ENCODE measurements around the gene FNBP1.

Gene FNBP1

DNA sequence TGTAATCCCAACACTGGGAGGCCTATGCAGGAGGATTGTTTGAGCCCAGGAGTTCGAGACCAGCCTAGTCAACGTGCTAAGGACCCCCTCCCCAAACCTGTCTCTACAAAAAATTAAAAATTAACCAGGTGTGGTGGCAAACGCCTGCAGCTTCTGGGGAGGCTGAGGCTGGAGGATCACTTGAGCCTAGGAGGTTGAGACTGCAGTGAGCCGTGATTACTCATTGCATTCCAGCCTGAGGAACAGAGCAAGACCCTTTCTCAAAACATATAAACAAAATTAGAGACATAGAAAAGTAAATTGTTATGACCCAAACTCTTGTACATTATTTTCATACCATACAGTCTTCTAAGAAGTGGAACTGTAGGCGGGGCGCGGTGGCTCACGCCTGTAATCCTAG is 11.8 kb upstream of the FNBP1 start:
- no peak for TF ChIP-seq CTBP1 (IDR thresholded peaks at IDR 0.05; ENCODE audit: borderline replicate concordance)
- no peak for TF ChIP-seq FOXK2 (IDR thresholded peaks at IDR 0.05)
- TF ChIP-seq FOXA1 (IDR thresholded peaks at IDR 0.05), result no peak
- no peak for TF ChIP-seq SUZ12 (IDR thresholded peaks at IDR 0.05)
- no peak for TF ChIP-seq NFRKB (IDR thresholded peaks at IDR 0.05)
- no peak for TF ChIP-seq L3MBTL2 (conservative IDR thresholded peaks at IDR 0.05)
- no peak for TF ChIP-seq ELF4 (IDR thresholded peaks at IDR 0.05)
- no peak for TF ChIP-seq FOXM1 (IDR thresholded peaks at IDR 0.05; ENCODE audit: borderline replicate concordance)
- ChIA-PET CTCF (interaction anchor here (0.6 kb wide), 1 partner anchor 8 kb away, joined by 3 read pairs; no protein-coding TSS in a partner anchor), POLR2A (no interaction called here)
- no peak for DNase-seq (ENCODE audit: extremely low spot score)

DNA sequence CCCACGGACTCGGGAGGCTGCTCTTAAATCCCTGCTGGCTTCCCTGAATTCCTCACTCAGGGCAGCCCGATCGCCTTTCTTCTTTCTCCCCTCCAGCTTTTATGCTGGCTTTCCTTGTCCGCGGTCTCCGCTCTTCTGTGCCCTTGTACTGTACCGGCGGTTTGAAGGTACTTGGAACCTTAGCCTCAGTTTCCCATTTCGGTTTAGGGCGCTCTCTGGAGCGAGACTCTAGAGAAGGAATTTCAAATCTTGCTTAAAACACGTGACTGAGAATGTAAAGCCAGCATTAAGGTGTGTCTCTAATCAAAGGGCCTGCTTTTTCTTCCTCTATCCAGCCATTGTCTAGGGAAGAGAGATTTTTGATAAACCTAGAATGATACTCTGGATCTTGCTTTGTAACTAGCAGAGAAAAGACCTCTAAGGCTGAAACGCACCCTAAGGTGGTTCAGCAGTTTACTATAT is 11.4 kb upstream of the FNBP1 start:
- DNase-seq (ENCODE audit: extremely low spot score), result peak; percentile 26
- CTCF ChIA-PET, result interaction anchor here (0.6 kb wide), 1 partner anchor 8 kb away, joined by 3 read pairs; no protein-coding TSS in a partner anchor
- TF ChIP-seq ELF4 (IDR thresholded peaks at IDR 0.05) (no peak), ZNF384 (IDR thresholded peaks at IDR 0.05) (no peak), FOXA1 (IDR thresholded peaks at IDR 0.05) (no peak), SUZ12 (IDR thresholded peaks at IDR 0.05) (no peak)
- POLR2A ChIA-PET, result interaction anchor here (1.0 to 1.8 kb wide), 7 partner anchors 10 to 207 kb away, joined by 3 to 15 read pairs (median 5); partner anchors contain the start of gene FNBP1

DNA sequence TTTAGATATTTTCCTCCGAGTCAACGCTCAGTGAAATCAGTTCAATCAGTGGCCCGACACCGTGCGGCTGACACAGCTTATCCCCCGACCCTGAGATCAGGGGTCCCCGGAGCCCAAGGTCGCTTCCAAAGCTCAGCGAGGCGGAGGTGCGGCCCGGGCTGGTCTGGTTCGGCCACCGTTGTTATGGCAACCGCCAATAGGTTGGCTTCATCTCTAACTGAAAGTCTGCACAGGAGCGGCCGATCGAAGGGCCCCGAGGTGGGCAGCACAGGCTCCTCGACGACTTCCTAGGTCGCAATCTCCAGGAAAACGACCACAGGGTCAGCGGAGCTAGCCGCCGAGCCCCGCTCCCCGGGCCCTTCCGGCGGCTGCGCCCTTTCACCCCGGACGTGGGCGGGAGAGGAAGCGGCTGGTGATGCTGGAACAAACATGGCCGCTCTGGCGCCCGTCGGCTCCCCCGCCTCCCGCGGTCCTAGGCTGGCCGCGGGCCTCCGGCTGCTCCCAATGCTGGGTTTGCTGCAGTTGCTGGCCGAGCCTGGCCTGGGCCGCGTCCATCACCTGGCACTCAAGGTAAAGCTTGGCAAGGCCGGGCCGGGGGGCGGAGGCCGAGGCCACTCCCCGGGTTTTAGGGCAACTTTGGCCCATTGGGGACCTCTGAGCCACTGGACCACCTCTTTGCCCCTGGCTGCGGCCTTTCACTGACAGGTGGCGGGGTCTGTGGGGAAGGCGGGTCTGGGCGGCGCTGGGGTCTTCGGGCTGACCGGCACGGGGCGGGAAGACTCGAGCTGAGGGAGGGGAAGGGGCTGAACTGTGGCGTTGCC is 10.7 kb upstream of the FNBP1 start, which contains the start of gene GPR107:
GPR107 (plus strand) TSS at position 403 of the 821 bp plus-strand sequence; CDS start at position 430, 27 bp downstream.
- CTCF ChIA-PET, result interaction anchor here (1.1 kb wide), 1 partner anchor 9 kb away, joined by 3 read pairs; no protein-coding TSS in a partner anchor
- POLR2A ChIA-PET, result interaction anchor here (0.8 to 1.8 kb wide), 10 partner anchors 9 to 207 kb away, joined by 3 to 15 read pairs (median 4); partner anchors contain the start of gene FNBP1
- DNase-seq (ENCODE audit: extremely low spot score), result peak; percentile 88
- TF ChIP-seq FOXA1 (IDR thresholded peaks at IDR 0.05), result no peak
- TF ChIP-seq TARDBP (IDR thresholded peaks at IDR 0.05), result no peak
- no peak for TF ChIP-seq L3MBTL2 (conservative IDR thresholded peaks at IDR 0.05)
- TF ChIP-seq ARNT (IDR thresholded peaks at IDR 0.05), result no peak
- no peak for TF ChIP-seq LEF1 (IDR thresholded peaks at IDR 0.05; ENCODE audit: borderline replicate concordance)
- no peak for TF ChIP-seq ELF4 (IDR thresholded peaks at IDR 0.05)

DNA sequence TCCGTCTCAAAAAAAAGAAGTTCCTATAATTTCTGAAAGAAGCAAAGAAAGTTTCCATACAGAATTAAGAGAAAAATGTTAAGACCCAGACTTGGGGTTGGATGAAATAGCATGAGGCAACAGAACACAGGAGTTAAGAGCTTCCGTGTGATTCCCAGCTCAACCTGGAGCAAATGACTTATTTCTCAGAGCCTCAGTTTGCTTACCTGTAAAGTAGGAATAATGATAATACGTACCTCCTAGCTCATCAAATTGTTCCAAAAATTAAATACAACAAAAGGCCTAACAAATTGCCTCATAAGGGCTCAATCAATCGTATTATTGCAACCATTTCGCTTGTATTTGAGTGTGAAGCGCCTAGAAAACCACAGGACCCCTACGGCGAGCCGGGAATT is 10.1 kb upstream of the FNBP1 start:
- TF ChIP-seq TARDBP (IDR thresholded peaks at IDR 0.05) (no peak), CTBP1 (IDR thresholded peaks at IDR 0.05; ENCODE audit: borderline replicate concordance) (no peak), BHLHE40 (IDR thresholded peaks at IDR 0.05; ENCODE audit: borderline replicate concordance) (no peak), ARNT (IDR thresholded peaks at IDR 0.05) (no peak), LEF1 (IDR thresholded peaks at IDR 0.05; ENCODE audit: borderline replicate concordance) (no peak), ZNF384 (IDR thresholded peaks at IDR 0.05) (no peak), FOXA1 (IDR thresholded peaks at IDR 0.05) (no peak), FOXM1 (IDR thresholded peaks at IDR 0.05; ENCODE audit: borderline replicate concordance) (no peak), L3MBTL2 (conservative IDR thresholded peaks at IDR 0.05) (no peak), HDGF (IDR thresholded peaks at IDR 0.05; ENCODE audit: borderline replicate concordance) (no peak), SP1 (IDR thresholded peaks at IDR 0.05) (no peak), ELF4 (IDR thresholded peaks at IDR 0.05) (no peak), FOXK2 (IDR thresholded peaks at IDR 0.05) (no peak), NFRKB (IDR thresholded peaks at IDR 0.05) (no peak), SUZ12 (IDR thresholded peaks at IDR 0.05) (no peak)
- TF ChIP-seq, protein P1, sequence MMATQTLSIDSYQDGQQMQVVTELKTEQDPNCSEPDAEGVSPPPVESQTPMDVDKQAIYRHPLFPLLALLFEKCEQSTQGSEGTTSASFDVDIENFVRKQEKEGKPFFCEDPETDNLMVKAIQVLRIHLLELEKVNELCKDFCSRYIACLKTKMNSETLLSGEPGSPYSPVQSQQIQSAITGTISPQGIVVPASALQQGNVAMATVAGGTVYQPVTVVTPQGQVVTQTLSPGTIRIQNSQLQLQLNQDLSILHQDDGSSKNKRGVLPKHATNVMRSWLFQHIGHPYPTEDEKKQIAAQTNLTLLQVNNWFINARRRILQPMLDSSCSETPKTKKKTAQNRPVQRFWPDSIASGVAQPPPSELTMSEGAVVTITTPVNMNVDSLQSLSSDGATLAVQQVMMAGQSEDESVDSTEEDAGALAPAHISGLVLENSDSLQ (IDR thresholded peaks at IDR 0.05), result no peak
- ChIA-PET POLR2A (interaction anchor here (0.8 to 1.8 kb wide), 10 partner anchors 8 to 206 kb away, joined by 3 to 15 read pairs (median 4); partner anchors contain the start of gene FNBP1), CTCF (interaction anchor here (1.1 kb wide), 1 partner anchor 9 kb away, joined by 3 read pairs; no protein-coding TSS in a partner anchor)
- no peak for DNase-seq (ENCODE audit: extremely low spot score)

DNA sequence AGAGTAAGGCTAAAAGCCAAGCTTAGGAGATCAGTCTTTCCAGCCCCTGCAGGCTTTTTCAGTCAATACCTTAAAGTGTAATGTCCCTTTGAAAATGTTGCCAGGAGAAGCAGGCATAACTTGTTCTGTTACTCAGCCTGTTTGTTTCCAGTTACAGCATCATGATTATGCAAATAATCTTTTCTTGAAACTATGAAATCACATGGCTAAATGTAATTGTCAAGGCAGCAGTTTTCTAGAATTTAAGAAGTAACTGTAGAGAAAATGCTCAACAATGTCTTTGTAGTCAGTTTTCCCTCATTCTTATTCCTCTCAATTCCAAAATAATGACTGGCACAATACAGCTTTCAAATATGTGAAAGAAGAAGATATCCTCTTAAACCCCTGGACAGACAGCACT is 8.9 kb upstream of the FNBP1 start:
- DNase-seq (ENCODE audit: extremely low spot score), result no peak
- CTCF ChIA-PET, result no interaction called here
- POLR2A ChIA-PET, result no interaction called here
- TF ChIP-seq SUZ12 (IDR thresholded peaks at IDR 0.05), result no peak
- TF ChIP-seq FOXA1 (IDR thresholded peaks at IDR 0.05), result no peak
- TF ChIP-seq ZNF384 (IDR thresholded peaks at IDR 0.05), result no peak
- TF ChIP-seq ELF4 (IDR thresholded peaks at IDR 0.05), result no peak
- no peak for TF ChIP-seq FOXK2 (IDR thresholded peaks at IDR 0.05)
- no peak for TF ChIP-seq LEF1 (IDR thresholded peaks at IDR 0.05; ENCODE audit: borderline replicate concordance)
- TF ChIP-seq ARNT (IDR thresholded peaks at IDR 0.05), result no peak
- TF ChIP-seq NFRKB (IDR thresholded peaks at IDR 0.05), result no peak
- no peak for TF ChIP-seq BHLHE40 (IDR thresholded peaks at IDR 0.05; ENCODE audit: borderline replicate concordance)
- no peak for TF ChIP-seq FOXM1 (IDR thresholded peaks at IDR 0.05; ENCODE audit: borderline replicate concordance)
- TF ChIP-seq SP1 (IDR thresholded peaks at IDR 0.05), result no peak
- TF ChIP-seq L3MBTL2 (conservative IDR thresholded peaks at IDR 0.05), result no peak
- TF ChIP-seq HDGF (IDR thresholded peaks at IDR 0.05; ENCODE audit: borderline replicate concordance), result no peak
- TF ChIP-seq CTBP1 (IDR thresholded peaks at IDR 0.05; ENCODE audit: borderline replicate concordance), result no peak
- TF ChIP-seq TARDBP (IDR thresholded peaks at IDR 0.05), result no peak

DNA sequence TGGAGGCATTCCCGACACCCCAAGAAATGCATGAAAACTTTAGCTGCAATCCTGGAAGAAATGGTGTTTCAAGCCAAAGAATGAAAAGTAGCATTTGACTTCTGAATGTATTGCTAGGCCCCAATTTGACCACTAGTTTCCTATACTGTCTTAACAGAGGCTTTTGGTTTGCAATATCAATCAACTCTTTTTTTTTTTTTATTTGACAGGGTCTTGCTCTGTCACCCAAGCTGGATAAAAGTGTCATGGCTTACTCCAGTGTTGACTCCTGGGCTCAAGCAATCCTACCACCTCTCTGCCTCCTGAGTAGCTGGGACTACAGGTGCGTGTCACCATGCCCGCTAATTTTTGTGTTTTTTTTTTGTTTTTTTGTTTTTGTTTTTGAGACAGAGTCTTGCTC is 7.5 kb upstream of the FNBP1 start:
- ChIA-PET POLR2A (no interaction called here), CTCF (interaction anchor here (0.6 kb wide), 1 partner anchor 76 kb away, joined by 3 read pairs; no protein-coding TSS in a partner anchor)
- no peak for DNase-seq (ENCODE audit: extremely low spot score)
- TF ChIP-seq LEF1 (IDR thresholded peaks at IDR 0.05; ENCODE audit: borderline replicate concordance) (no peak), BHLHE40 (IDR thresholded peaks at IDR 0.05; ENCODE audit: borderline replicate concordance) (no peak), ZNF384 (IDR thresholded peaks at IDR 0.05) (no peak), NFRKB (IDR thresholded peaks at IDR 0.05) (no peak), FOXM1 (IDR thresholded peaks at IDR 0.05; ENCODE audit: borderline replicate concordance) (no peak), L3MBTL2 (conservative IDR thresholded peaks at IDR 0.05) (no peak), TARDBP (IDR thresholded peaks at IDR 0.05) (no peak), HDGF (IDR thresholded peaks at IDR 0.05; ENCODE audit: borderline replicate concordance) (no peak)
- TF ChIP-seq, protein P1 (IDR thresholded peaks at IDR 0.05), result 0 out of 2 replicates have a peak, but pooled peaks have one; percentile 10
